AG04449 (cell line): ENCODE measurements around the gene TIGAR.

Experiments
- CTCF ChIA-PET: fragments of 350-600 bp; formaldehyde crosslinking; extraction: SDS; loops from one replicate; lab custom pipeline; 2021; ENCODE audit warnings: antibody characterized with exemption; lab: Yijun Ruan, JAX
- POLR2A ChIA-PET: fragments of 400-600, 350-600 bp; formaldehyde crosslinking; extraction: SDS; loops from one replicate; lab custom pipeline; 2020; ENCODE audit warnings: antibody characterized with exemption, inconsistent platforms; lab: Yijun Ruan, JAX
- DNase-seq: peaks from one replicate; pipeline ENCODE4 v3.0.0-alpha.2; 2010; ENCODE audit warnings: low read depth, low spot score
- H3K4me3 ChIP-seq: 2 replicates; pipeline ENCODE4 v1.5.1; 2011; ENCODE audit warnings: low read depth, mild to moderate bottlenecking, control low read depth, low read length
- TF ChIP-seq, protein P1 (sequence below): IDR thresholded peaks from one replicate; pipeline ENCODE4 v1.5.1; 2011; ENCODE audit warnings: mild to moderate bottlenecking, moderate library complexity, low read length, control low read depth, inconsistent platforms; ENCODE audit not compliant: insufficient read depth; ENCODE audit errors: missing control alignments

Gene TIGAR

DNA sequence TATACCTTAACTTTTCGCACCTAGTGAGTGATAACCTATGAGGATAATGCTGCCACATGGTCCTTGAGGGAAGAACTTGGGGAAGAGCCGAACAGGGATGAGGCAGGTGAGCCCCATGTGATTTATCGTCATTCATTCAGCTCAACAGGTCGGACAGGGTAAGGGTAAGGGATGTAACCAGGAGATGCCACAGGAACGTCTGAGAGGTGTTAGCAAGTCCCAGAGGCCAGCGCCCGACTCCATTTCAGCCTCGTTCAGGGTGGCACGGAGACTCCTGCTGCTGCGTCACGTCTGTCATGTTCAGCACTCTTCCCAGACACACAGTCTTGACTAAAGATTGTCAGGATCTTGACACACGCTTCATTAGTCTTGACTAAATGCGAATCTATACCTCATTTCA is 23.4 kb upstream of the TIGAR start:
- H3K4me3 ChIP-seq, result no peak overlapping the region
- ChIA-PET CTCF (interaction anchor here (1.4 kb wide), 1 partner anchor 21 kb away, joined by 6 read pairs; no protein-coding TSS in a partner anchor), POLR2A (no interaction called here)
- no peak for DNase-seq
- TF ChIP-seq, protein P1, sequence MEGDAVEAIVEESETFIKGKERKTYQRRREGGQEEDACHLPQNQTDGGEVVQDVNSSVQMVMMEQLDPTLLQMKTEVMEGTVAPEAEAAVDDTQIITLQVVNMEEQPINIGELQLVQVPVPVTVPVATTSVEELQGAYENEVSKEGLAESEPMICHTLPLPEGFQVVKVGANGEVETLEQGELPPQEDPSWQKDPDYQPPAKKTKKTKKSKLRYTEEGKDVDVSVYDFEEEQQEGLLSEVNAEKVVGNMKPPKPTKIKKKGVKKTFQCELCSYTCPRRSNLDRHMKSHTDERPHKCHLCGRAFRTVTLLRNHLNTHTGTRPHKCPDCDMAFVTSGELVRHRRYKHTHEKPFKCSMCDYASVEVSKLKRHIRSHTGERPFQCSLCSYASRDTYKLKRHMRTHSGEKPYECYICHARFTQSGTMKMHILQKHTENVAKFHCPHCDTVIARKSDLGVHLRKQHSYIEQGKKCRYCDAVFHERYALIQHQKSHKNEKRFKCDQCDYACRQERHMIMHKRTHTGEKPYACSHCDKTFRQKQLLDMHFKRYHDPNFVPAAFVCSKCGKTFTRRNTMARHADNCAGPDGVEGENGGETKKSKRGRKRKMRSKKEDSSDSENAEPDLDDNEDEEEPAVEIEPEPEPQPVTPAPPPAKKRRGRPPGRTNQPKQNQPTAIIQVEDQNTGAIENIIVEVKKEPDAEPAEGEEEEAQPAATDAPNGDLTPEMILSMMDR, result no peak

DNA sequence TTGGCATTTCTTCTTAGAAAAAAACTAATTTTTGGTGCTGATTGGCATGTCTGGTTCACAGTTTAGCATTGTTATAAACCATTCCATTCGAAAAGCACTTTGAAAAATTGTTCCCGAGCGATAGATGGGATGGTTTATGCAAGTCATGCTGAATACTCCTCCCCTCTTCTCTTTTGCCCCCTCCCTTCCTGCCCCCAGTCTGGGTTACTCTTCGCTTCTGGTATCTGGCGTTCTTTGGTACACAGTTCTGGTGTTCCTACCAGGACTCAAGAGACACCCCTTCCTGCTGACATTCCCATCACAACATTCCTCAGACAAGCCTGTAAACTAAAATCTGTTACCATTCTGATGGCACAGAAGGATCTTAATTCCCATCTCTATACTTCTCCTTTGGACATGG is 20.1 kb upstream of the TIGAR start:
- TF ChIP-seq, protein P1, result no peak
- H3K4me3 ChIP-seq, result no peak overlapping the region
- ChIA-PET CTCF (interaction anchor here (1.1 kb wide), 1 partner anchor 23 kb away, joined by 4 read pairs; no protein-coding TSS in a partner anchor), POLR2A (no interaction called here)
- DNase-seq, result no peak

DNA sequence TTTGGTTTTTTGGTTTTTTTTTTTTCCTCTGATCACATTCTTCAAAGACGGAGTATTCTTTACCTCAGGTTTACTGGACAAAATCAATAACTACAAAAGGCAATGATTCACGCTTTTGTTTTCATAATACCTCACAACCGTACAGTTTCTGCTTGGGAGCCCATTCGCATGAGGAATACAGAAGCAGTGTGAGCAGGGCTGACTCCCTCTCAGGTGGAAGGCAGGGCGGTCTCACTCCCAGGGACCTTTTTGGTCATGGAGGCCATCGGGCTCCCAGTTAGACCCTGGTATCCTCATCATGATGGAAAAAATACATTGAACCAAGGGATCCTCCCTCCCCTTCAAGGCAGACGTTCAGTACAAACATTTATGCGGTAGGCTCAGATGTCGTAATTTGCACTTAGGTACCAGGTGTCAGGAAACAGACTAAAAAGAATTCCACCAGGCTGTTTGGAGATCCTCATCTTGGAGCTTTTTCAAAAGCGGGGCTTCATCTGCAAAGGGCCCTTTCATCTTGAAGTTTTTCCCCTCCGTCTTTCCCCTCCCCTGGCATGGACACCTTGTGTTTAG is 19.0 kb upstream of the TIGAR start:
- ChIA-PET CTCF (no interaction called here), POLR2A (no interaction called here)
- no peak overlapping the region for H3K4me3 ChIP-seq
- DNase-seq, result no peak
- TF ChIP-seq, protein P1, result no peak

DNA sequence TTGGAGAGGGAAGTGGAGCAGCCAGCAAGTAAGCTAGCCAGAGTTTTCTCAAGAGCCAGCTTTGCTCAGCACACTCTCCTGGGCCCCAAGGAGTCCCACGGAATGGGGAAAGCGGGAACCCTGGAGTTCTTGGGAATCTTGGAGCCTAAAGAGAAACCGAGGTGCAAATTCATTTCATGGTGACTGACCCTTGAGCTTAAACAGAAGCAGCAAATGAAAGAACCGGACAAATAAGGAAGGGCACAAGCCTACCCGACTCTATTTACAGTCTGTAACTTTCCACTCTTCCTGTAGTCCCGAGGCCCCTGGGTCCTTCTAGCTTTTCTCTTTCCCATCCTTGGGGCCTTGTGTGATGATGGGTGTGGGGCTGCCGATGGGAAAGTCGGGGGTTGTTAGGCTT is 18.1 kb upstream of the TIGAR start:
- ChIA-PET CTCF (interaction anchor here (1.3 kb wide), 1 partner anchor 26 kb away, joined by 5 read pairs; no protein-coding TSS in a partner anchor), POLR2A (no interaction called here)
- no peak for DNase-seq
- TF ChIP-seq, protein P1, result no peak
- H3K4me3 ChIP-seq, result no peak overlapping the region

DNA sequence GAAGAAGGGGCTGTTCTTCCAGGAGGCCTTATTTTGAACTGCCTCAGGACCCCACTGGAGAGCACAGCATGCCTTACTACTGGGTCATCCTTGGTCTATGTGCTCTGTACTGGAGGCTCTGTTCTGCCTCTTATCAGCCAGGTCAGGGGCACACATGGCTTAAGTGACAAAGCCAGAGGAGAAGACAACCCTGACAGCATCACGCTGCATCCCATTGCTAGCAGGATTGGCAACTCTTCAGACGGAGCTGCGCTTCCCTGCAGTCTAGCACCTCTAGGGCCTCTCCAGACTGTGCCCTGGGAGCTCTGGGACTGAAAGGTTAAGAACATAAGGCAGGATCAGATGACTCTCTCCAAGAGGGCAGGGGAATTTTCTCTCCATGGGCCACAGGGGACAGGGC is 17.3 kb upstream of the TIGAR start:
- POLR2A ChIA-PET, result interaction anchor here (0.7 kb wide), 1 partner anchor 31 kb away, joined by 3 read pairs; no protein-coding TSS in a partner anchor
- CTCF ChIA-PET, result interaction anchor here (0.9 to 1.3 kb wide), 2 partner anchors 27 to 28 kb away, joined by 3 to 5 read pairs; no protein-coding TSS in a partner anchor
- TF ChIP-seq, protein P1, result no peak
- no peak for DNase-seq
- no peak overlapping the region for H3K4me3 ChIP-seq

DNA sequence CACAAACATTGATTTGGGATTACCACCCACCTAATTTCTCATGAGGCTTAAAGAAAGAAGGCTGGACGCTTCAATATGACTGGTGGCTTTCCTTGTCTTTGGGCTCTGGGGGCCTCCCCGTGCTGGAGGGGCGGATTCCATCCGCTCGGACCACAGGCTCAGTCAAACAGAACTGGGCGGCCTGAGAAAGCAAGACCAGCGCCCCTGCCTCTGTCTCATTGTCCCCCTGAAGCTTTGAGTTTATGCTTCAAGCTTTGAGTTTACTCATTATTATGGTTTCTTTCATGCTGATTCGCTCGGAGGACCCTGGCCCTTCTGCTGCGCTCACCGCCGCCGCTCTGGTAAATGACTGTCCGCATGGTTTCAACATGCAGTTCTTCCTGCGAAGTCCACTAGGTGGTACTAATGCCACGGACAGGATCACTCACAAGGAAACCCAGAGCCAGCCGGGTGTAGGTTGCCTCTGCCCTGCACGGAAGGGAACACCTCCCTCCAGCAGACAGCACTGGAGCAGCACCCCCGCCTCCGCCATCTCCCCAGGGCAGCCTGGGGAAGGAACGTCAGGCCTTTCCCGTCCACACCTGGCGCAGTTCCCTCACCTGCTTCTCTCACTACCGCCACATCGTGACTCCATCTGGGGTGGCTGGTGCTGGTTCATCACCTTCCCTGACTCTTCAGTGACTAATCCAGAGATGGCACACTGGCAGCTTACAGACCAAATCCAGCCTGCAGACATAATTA is 13.2 kb upstream of the TIGAR start:
- CTCF ChIA-PET, result interaction anchor here (0.6 to 5.0 kb wide), 17 partner anchors 9 to 1009 kb away, joined by 3 to 33 read pairs (median 5); partner anchors contain the start of gene TIGAR

More for the DNA sequence above, 13.2 kb upstream of the TIGAR start:
- no peak overlapping the region for H3K4me3 ChIP-seq
- TF ChIP-seq, protein P1, result peak; percentile 74
- DNase-seq, result peak; percentile 2
- POLR2A ChIA-PET, result no interaction called here
